Endothelial cell of umbilical vein (primary cell): Measurements from ENCODE around the gene PFKP. TPM values are rescaled to one million over a fixed set of nuclear protein-coding genes. Genes with fewer than 3 reads are reported as not detected.
A peak's percentile ranks its signal among the peaks of the same experiment; 100 is the strongest.

Source experiments
- BruUV-seq: library from RNA; stranded (reverse); fragments of 400-500 nt; replicated peaks from 2 replicates; lab custom pipeline; 2021; lab: Mats Ljungman, UMichigan
- CTCF ChIA-PET: fragments of 300-600, 350-600 bp; sonication (Branson Sonifier 250); formaldehyde crosslinking; loops from one replicate; lab custom pipeline; 2021; ENCODE audit warnings: antibody characterized with exemption, inconsistent platforms; lab: Charles Lee
- POLR2A ChIA-PET: fragments of 300-600, 350-600 bp; sonication (Branson Sonifier 250); formaldehyde crosslinking; loops from one replicate; lab custom pipeline; 2021; ENCODE audit warnings: antibody characterized with exemption, inconsistent platforms; lab: Charles Lee
- DNase-seq: peaks from one replicate; pipeline ENCODE4 v3.0.0-alpha.2; 2011; ENCODE audit warnings: low read depth, low spot score
- FAIRE-seq: peaks from 2 replicates; lab custom pipeline; 2011; peaks lifted over from hg19 to GRCh38; lab: Jason Lieb, UNC
- H2AFZ ChIP-seq: 2 replicates; pipeline ENCODE4 v1.6.0; 2012; ENCODE audit warnings: low read depth, low read length, control low read depth, inconsistent platforms
- H3K27ac ChIP-seq: 2 replicates; pipeline ENCODE4 v1.5.1; 2011; ENCODE audit warnings: low read depth, mild to moderate bottlenecking, control low read depth, low read length, moderate library complexity; ENCODE audit not compliant: insufficient read depth
- H3K27me3 ChIP-seq, 2 experiments: 2 replicates each; pipeline versions ENCODE4 v1.6.0 to v1.6.1; 2011; ENCODE audit warnings: low read length in 2 of 2, mixed read lengths in 1 of 2; ENCODE audit not compliant: control insufficient read depth in 2 of 2, insufficient read depth in 2 of 2
- H3K36me3 ChIP-seq, 2 experiments: 2 replicates in 1 of 2; 3 replicates in 1 of 2; pipeline ENCODE4 v1.5.1; 2011; ENCODE audit warnings: low read length in 2 of 2, mild to moderate bottlenecking in 1 of 2, moderate library complexity in 1 of 2; ENCODE audit not compliant: control insufficient read depth in 2 of 2, insufficient read depth in 2 of 2; ENCODE audit errors: extremely low read depth in 1 of 2
- H3K4me1 ChIP-seq: 3 replicates; pipeline ENCODE4 v1.5.1; 2011; ENCODE audit warnings: mild to moderate bottlenecking, low read length; ENCODE audit not compliant: control insufficient read depth, insufficient read depth; ENCODE audit errors: extremely low read depth
- H3K4me2 ChIP-seq: 2 replicates; pipeline ENCODE4 v1.6.1; 2011; ENCODE audit warnings: low read length, control low read depth, mixed read lengths; ENCODE audit not compliant: insufficient read depth
- H3K4me3 ChIP-seq, 3 experiments: fragments of 200-600 bp in 1 of 3; sonication (generic), shearing (Covaris generic) in 1 of 3; replicated peaks in 1 of 3; 2 replicates each; pipeline ENCODE4 v1.5.1; 2011 to 2016; ENCODE audit warnings: control low read depth in 3 of 3, low read length in 3 of 3, mild to moderate bottlenecking in 2 of 3, inconsistent platforms in 1 of 3, low read depth in 1 of 3, moderate library complexity in 1 of 3; ENCODE audit not compliant: insufficient read depth in 1 of 3
- H3K79me2 ChIP-seq: 2 replicates; pipeline ENCODE4 v1.6.0; 2012; ENCODE audit warnings: low read length, inconsistent platforms; ENCODE audit not compliant: control insufficient read depth, insufficient read depth
- H3K9ac ChIP-seq: replicated peaks from 2 replicates; pipeline ENCODE3; 2011; ENCODE audit warnings: low read length, control low read depth; ENCODE audit not compliant: insufficient read depth; ENCODE audit errors: extremely low read depth
- H3K9me1 ChIP-seq: replicated peaks from 3 replicates; pipeline ENCODE4 v1.6.0; 2011; ENCODE audit warnings: mild to moderate bottlenecking, low read length; ENCODE audit not compliant: control insufficient read depth, insufficient read depth; ENCODE audit errors: extremely low read depth
- H3K9me3 ChIP-seq: replicated peaks from 2 replicates; pipeline ENCODE4 v1.5.1; 2012; ENCODE audit warnings: low read length, inconsistent platforms; ENCODE audit not compliant: control insufficient read depth, insufficient read depth
- H4K20me1 ChIP-seq: replicated peaks from 2 replicates; pipeline ENCODE3; 2011; ENCODE audit warnings: mild to moderate bottlenecking, low read length; ENCODE audit not compliant: control insufficient read depth, insufficient read depth; ENCODE audit errors: extremely low read depth
- EZH2 ChIP-seq: IDR thresholded peaks from 2 replicates; pipeline ENCODE4 v1.6.1; 2012; ENCODE audit warnings: borderline replicate concordance, low read depth, mild to moderate bottlenecking, moderate library complexity, low read length, inconsistent platforms; ENCODE audit not compliant: severe bottlenecking
- FOS ChIP-seq: IDR thresholded peaks from 2 replicates; pipeline ENCODE4 v1.6.1; 2011; ENCODE audit warnings: mild to moderate bottlenecking, low read length, moderate library complexity, borderline replicate concordance; ENCODE audit not compliant: insufficient read depth
- GATA2 ChIP-seq: IDR thresholded peaks from 2 replicates; pipeline ENCODE4 v1.7.0; 2011; ENCODE audit warnings: low read depth, mild to moderate bottlenecking, moderate library complexity, mixed read lengths, low read length; ENCODE audit not compliant: insufficient read length, insufficient read depth
- JUN ChIP-seq: IDR thresholded peaks from 2 replicates; pipeline ENCODE4 v1.6.1; 2011; ENCODE audit warnings: borderline replicate concordance, low read depth; ENCODE audit not compliant: insufficient read length, insufficient read depth
- MAX ChIP-seq: IDR thresholded peaks from 2 replicates; pipeline ENCODE4 v1.6.1; 2011; ENCODE audit not compliant: insufficient read depth, insufficient read length
- MYC ChIP-seq: IDR thresholded peaks from one replicate; pipeline ENCODE4 v1.6.1; 2011; ENCODE audit warnings: mild to moderate bottlenecking, low read depth, low read length
- POLR2A ChIP-seq: IDR thresholded peaks from 2 replicates; pipeline ENCODE4 v1.6.1; 2012; ENCODE audit warnings: low read depth, mild to moderate bottlenecking, control low read depth, low read length
- POLR2AphosphoS5 ChIP-seq: IDR thresholded peaks from 2 replicates; pipeline ENCODE4 v1.6.1; 2012; ENCODE audit warnings: low read depth, mild to moderate bottlenecking, control low read depth, low read length, moderate library complexity; ENCODE audit not compliant: insufficient read depth
- dilution Hi-C: fragments of 300-500 bp; cut with MboI; formaldehyde crosslinking; loops from one replicate; pipeline ENCODE4 v1.15.0; 2019; ENCODE audit warnings: low sequenced_read_pairs; ENCODE audit not compliant: extremely low pct_ligation_motif_present
- intact Hi-C: fragments of 100-400 bp; cut with micrococcal nuclease; formaldehyde crosslinking; loops from one replicate; pipeline ENCODE4 v1.10.0; 2022
- polyA plus RNA-seq, 4 experiments: library from polyadenylated mRNA; depleted of rRNA in 3 of 4; stranded (reverse) in 3 of 4; unstranded in 1 of 4; fragments of >200 nt; gene quantifications; 2 replicates each; pipeline versions ENCODE4 v1.2.1 to v1.2.3, GENCODE V29; 2011 to 2012; ENCODE audit warnings: missing spikeins in 1 of 4
- total RNA-seq: library from RNA; stranded (reverse); gene quantifications from 2 replicates; pipeline ENCODE4 v1.2.3, GENCODE V29; 2021
- TF ChIP-seq, protein P1 (sequence below), 2 donors: IDR thresholded peaks; 1 replicate in 1 of 2; 2 replicates in 1 of 2; pipeline ENCODE4 v1.5.1; 2011; ENCODE audit warnings: low read length in 2 of 2, mild to moderate bottlenecking in 2 of 2, moderate library complexity in 2 of 2, control low read depth in 1 of 2, inconsistent platforms in 1 of 2, low read depth in 1 of 2; ENCODE audit not compliant: insufficient read depth in 1 of 2; ENCODE audit errors: extremely low read depth in 1 of 2

The PFKP gene
- total and polyA plus RNA-seq, 2 donors (not counting 3 experiments of a cell fraction or from before 2014, with no cell fraction given): 185 to 359 TPM

- no peak overlapping the region for H3K4me3 ChIP-seq
- no peaks in the 10 kb centered on the region for H3K9me3 ChIP-seq
- TF ChIP-seq POLR2A: no peak
- no peak for TF ChIP-seq MAX
- TF ChIP-seq MYC: no peak
- TF ChIP-seq JUN: no peak
- TF ChIP-seq EZH2: no peak
- TF ChIP-seq FOS: no peak
- TF ChIP-seq, protein P1, sequence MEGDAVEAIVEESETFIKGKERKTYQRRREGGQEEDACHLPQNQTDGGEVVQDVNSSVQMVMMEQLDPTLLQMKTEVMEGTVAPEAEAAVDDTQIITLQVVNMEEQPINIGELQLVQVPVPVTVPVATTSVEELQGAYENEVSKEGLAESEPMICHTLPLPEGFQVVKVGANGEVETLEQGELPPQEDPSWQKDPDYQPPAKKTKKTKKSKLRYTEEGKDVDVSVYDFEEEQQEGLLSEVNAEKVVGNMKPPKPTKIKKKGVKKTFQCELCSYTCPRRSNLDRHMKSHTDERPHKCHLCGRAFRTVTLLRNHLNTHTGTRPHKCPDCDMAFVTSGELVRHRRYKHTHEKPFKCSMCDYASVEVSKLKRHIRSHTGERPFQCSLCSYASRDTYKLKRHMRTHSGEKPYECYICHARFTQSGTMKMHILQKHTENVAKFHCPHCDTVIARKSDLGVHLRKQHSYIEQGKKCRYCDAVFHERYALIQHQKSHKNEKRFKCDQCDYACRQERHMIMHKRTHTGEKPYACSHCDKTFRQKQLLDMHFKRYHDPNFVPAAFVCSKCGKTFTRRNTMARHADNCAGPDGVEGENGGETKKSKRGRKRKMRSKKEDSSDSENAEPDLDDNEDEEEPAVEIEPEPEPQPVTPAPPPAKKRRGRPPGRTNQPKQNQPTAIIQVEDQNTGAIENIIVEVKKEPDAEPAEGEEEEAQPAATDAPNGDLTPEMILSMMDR (IDR thresholded peaks at IDR 0.05; ENCODE audit: extremely low read depth in 1 of 2, insufficient read depth in 1 of 2, low read depth in 1 of 2, low read length in 2 of 2): no peak
- TF ChIP-seq GATA2: no peak
- TF ChIP-seq POLR2AphosphoS5: no peak
- POLR2A ChIA-PET: no interaction called here
- no peaks in the 10 kb centered on the region for H3K27me3 ChIP-seq
- H4K20me1 ChIP-seq: no peaks in the 10 kb centered on the region
- H3K9me1 ChIP-seq: no peaks in the 10 kb centered on the region
- H3K4me2 ChIP-seq: no peak overlapping the region
- H3K4me1 ChIP-seq: peaks cover 41% of the 10 kb centered on the region
- H3K79me2 ChIP-seq: peaks cover 66% of the 10 kb centered on the region
- BruUV-seq: no TSS peak
- H3K27ac ChIP-seq: peak overlapping the region; percentile 13
- dilution Hi-C loops: no loop called here
- intact Hi-C loops: loop anchor here (10.0 kb wide), 1 partner anchor 1675 kb away; no protein-coding TSS in a partner anchor
- no peak for DNase-seq
- no peak for FAIRE-seq
- CTCF ChIA-PET: interaction anchor here (1.5 kb wide), 1 partner anchor 13 kb away, joined by 3 read pairs; no protein-coding TSS in a partner anchor
- no peak overlapping the region for H3K9ac ChIP-seq
- H2AFZ ChIP-seq: no peak overlapping the region
- H3K36me3 ChIP-seq: peaks cover 20 to 26% of the 10 kb centered on the region in 2 experiments
Measured at GRCh38 chr10:3099291-3100092, 32.1 kb downstream of the PFKP start.
